Stimulated activated CD8-positive, alpha-beta memory T cell treated with anti-CD3 and anti-CD28 coated beads, Interleukin-7, amount 100 ng/mL, for 24 hours (primary cell): ENCODE data around the gene SCAANT1.
A peak's percentile ranks its signal among the peaks of the same experiment; 100 is the strongest.

ENCODE experiments used
- DNase-seq: peaks from one replicate; pipeline ENCODE4 v3.0.0-alpha.2; 2020; ENCODE audit warnings: low read depth

SCAANT1 gene

DNA sequence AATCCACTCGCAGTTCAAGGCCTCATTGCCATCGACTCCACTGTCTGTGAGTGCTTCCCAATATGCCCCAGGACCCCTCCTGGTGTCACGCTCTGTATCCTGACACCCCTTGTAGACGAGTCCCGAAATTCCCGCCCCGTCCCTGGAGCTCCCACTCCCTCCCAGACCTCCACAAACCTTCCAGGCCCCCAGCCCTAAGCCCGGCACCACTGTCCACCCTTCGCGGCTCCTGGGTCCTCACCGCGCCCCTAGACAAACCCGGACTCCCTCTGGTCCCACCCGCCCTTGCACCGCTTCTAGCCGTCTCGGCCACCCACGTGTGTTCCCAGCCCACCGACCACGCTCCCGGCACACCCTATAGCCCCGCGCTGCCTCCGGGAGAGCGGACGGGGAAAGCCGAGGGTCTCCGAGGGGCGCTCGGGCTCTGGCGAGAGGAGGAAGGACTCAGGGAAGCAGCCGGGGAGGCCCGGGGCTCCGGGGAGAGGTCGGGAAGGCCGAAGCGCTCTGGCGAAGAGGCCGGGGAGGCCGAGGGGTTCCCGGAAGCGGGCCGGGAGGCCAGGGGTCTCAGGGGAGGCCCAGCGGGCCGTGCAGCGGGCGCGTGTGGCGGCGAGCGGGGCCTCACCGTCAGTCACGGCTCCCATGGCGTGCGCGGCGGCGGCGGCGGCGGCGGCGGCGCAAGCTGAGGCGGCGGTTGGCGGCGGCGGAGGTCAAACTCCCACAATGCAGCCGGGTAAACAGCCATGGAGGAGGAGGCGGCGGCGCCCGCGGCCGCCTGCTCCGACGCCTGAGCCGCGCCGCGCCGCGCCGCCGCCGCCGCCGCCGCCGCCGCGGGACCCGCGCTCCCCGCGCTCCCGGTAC lies 48.8 kb downstream of the SCAANT1 start, which contains the start of the genes ATXN7 and THOC7:
Gene ATXN7 (plus strand): TSS at position 718 of the 858 bp plus-strand sequence. CDS start 48,732 bp downstream, outside the sequence.
Gene THOC7 (minus strand): TSS at position 656 of the 858 bp plus-strand sequence. CDS start 15 bp downstream, at position 641.
- peak; percentile 26 for DNase-seq

DNA sequence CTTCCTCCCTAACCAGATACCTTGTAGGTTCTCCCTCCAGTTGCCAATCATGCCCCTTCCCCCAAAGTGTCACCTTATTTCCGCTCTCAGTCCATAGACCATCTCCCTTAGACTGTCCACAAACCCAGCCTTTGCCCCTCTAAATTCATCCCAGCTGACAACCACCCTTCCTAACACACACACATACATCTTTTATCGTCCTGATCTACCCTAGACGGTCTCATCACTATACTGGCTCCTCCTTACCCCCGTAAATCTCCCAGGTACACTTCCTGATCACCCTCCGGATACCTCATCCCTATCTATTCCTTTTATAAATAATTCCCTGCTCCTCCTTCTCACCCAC lies 49.4 kb downstream of the SCAANT1 start:
- no peak for DNase-seq
